ENCODE results near the gene ZRSR2.

GRCh38 chrX:15769300-15769954 is 20.9 kb upstream of the ZRSR2 start:
- no peak for TF ChIP-seq EP300 (IDR thresholded peaks at IDR 0.05)
- TF ChIP-seq POLR2A (IDR thresholded peaks at IDR 0.05): no peak
